Panc1 (cell line): ENCODE measurements around the gene RBFOX1. TPM values are rescaled to one million over a fixed set of nuclear protein-coding genes. Genes with fewer than 3 reads are reported as not detected.

ENCODE experiments used
- ATAC-seq: fragments of 200-7000 bp; cut with Tn5 transposase; 2 replicates; pipeline ENCODE4 v1.9.1; 2020; ENCODE audit warnings: mild to moderate bottlenecking, moderate library complexity
- BruUV-seq: library from RNA; stranded (reverse); fragments of 400-500 nt; replicated peaks from 2 replicates; lab custom pipeline; 2021; lab: Mats Ljungman, UMichigan
- CTCF ChIA-PET: fragments of 300-600 bp; sonication (Branson Sonifier 250); formaldehyde crosslinking; loops from one replicate; lab custom pipeline; 2022; ENCODE audit warnings: antibody characterized with exemption; lab: Charles Lee
- POLR2A ChIA-PET: fragments of 300-600 bp; sonication (Branson Sonifier 250); formaldehyde crosslinking; loops from one replicate; lab custom pipeline; 2022; ENCODE audit warnings: antibody characterized with exemption; lab: Charles Lee
- DNase-seq: peaks from one replicate; pipeline ENCODE4 v3.0.0-alpha.2; 2010; ENCODE audit warnings: low read depth, low spot score
- H3K27ac ChIP-seq: 2 replicates; pipeline ENCODE4 v1.5.1; 2011; ENCODE audit warnings: mild to moderate bottlenecking, low read length, inconsistent platforms
- H3K27me3 ChIP-seq: fragments of 200-500 bp; sonication (Bioruptor generic); 2 replicates; pipeline ENCODE4 v1.6.0; 2014; ENCODE audit warnings: low read length, inconsistent platforms; ENCODE audit not compliant: control insufficient read depth, insufficient read depth
- H3K36me3 ChIP-seq: fragments of 200-500 bp; sonication (Bioruptor generic); 2 replicates; pipeline ENCODE4 v1.5.1; 2014; ENCODE audit warnings: inconsistent platforms, mild to moderate bottlenecking, low read length, moderate library complexity; ENCODE audit not compliant: control insufficient read depth, insufficient read depth
- H3K4me1 ChIP-seq: 2 replicates; pipeline ENCODE4 v1.5.1; 2011; ENCODE audit warnings: inconsistent platforms, mild to moderate bottlenecking, low read length, moderate library complexity; ENCODE audit not compliant: control insufficient read depth, insufficient read depth
- H3K4me3 ChIP-seq, 2 experiments: 2 replicates each; pipeline ENCODE4 v1.5.1; 2011 to 2012; ENCODE audit warnings: low read depth in 2 of 2, low read length in 2 of 2, mild to moderate bottlenecking in 2 of 2, inconsistent platforms in 1 of 2, moderate library complexity in 1 of 2
- H3K9me3 ChIP-seq: fragments of 200-500 bp; sonication (Bioruptor generic); 2 replicates; pipeline ENCODE4 v1.5.1; 2014; ENCODE audit warnings: low read depth, mild to moderate bottlenecking, inconsistent platforms, low read length, moderate library complexity; ENCODE audit not compliant: control insufficient read depth, insufficient read depth
- CTCF ChIP-seq: fragments of 450-650 bp; IDR thresholded peaks from 2 replicates; pipeline ENCODE4 v1.5.1; 2017; ENCODE audit warnings: mild to moderate bottlenecking
- POLR2AphosphoS5 ChIP-seq: IDR thresholded peaks from 2 replicates; pipeline ENCODE4 v1.6.1; 2012; ENCODE audit warnings: mild to moderate bottlenecking, low read depth, low read length, moderate library complexity
- SIN3A ChIP-seq: IDR thresholded peaks from 2 replicates; pipeline ENCODE4 v1.6.1; 2012; ENCODE audit warnings: low read depth, mild to moderate bottlenecking, low read length, moderate library complexity, borderline replicate concordance; ENCODE audit not compliant: insufficient read depth
- TCF7L2 ChIP-seq: IDR thresholded peaks from 2 replicates; pipeline ENCODE4 v1.6.1; 2011; ENCODE audit warnings: mild to moderate bottlenecking, low read depth, low read length, inconsistent platforms
- in situ Hi-C: cut with HindIII; loops from 2 replicates; pipeline ENCODE4 v1.10.0; 2016; ENCODE audit warnings: low sequenced_read_pairs, low pct_unique_long_range_greater_than_20kb
- intact Hi-C: fragments of 100-400 bp; cut with micrococcal nuclease; formaldehyde crosslinking; loops from one replicate; pipeline ENCODE4 v1.10.0; 2022; ENCODE audit not compliant: unreplicated experiment
- total RNA-seq: library from RNA; stranded (reverse); gene quantifications from one replicate; pipeline ENCODE4 v1.2.1, GENCODE V29; 2021; ENCODE audit not compliant: unreplicated experiment
- TF ChIP-seq, protein P1 (sequence below), 2 experiments: IDR thresholded peaks; 2 replicates each; pipeline ENCODE4 v1.6.1; 2011 to 2012; ENCODE audit warnings: low read depth in 2 of 2, control low read depth in 1 of 2, low read length in 1 of 2, mild to moderate bottlenecking in 1 of 2, moderate library complexity in 1 of 2; ENCODE audit not compliant: insufficient read depth in 1 of 2

The RBFOX1 gene
- total RNA-seq, 1 experiment from 2014 or later: not detected

GRCh38 chr16:7555459-7555858, 222.8 kb downstream of the RBFOX1 start:
- no peak overlapping the region for H3K27ac ChIP-seq
- CTCF ChIA-PET: no interaction called here
- in situ Hi-C loops: no loop called here
- no peaks in the 10 kb centered on the region for H3K9me3 ChIP-seq
- no TSS peak for BruUV-seq
- TF ChIP-seq, protein P1, sequence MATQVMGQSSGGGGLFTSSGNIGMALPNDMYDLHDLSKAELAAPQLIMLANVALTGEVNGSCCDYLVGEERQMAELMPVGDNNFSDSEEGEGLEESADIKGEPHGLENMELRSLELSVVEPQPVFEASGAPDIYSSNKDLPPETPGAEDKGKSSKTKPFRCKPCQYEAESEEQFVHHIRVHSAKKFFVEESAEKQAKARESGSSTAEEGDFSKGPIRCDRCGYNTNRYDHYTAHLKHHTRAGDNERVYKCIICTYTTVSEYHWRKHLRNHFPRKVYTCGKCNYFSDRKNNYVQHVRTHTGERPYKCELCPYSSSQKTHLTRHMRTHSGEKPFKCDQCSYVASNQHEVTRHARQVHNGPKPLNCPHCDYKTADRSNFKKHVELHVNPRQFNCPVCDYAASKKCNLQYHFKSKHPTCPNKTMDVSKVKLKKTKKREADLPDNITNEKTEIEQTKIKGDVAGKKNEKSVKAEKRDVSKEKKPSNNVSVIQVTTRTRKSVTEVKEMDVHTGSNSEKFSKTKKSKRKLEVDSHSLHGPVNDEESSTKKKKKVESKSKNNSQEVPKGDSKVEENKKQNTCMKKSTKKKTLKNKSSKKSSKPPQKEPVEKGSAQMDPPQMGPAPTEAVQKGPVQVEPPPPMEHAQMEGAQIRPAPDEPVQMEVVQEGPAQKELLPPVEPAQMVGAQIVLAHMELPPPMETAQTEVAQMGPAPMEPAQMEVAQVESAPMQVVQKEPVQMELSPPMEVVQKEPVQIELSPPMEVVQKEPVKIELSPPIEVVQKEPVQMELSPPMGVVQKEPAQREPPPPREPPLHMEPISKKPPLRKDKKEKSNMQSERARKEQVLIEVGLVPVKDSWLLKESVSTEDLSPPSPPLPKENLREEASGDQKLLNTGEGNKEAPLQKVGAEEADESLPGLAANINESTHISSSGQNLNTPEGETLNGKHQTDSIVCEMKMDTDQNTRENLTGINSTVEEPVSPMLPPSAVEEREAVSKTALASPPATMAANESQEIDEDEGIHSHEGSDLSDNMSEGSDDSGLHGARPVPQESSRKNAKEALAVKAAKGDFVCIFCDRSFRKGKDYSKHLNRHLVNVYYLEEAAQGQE (IDR thresholded peaks at IDR 0.05; ENCODE audit: insufficient read depth in 1 of 2, low read depth in 2 of 2, low read length in 1 of 2): no peak
- TF ChIP-seq SIN3A (no peak), POLR2AphosphoS5 (no peak), TCF7L2 (no peak), CTCF (no peak)
- no peaks in the 10 kb centered on the region for H3K4me1 ChIP-seq
- ATAC-seq (no peak), DNase-seq (no peak)
- POLR2A ChIA-PET: no interaction called here
- H3K4me3 ChIP-seq: no peak overlapping the region
- intact Hi-C loops: no loop called here
- no peaks in the 10 kb centered on the region for H3K36me3 ChIP-seq
- H3K27me3 ChIP-seq: 0 out of 2 replicates have a peak, but pooled peaks cover 3% of the 10 kb centered on the region

DNA sequence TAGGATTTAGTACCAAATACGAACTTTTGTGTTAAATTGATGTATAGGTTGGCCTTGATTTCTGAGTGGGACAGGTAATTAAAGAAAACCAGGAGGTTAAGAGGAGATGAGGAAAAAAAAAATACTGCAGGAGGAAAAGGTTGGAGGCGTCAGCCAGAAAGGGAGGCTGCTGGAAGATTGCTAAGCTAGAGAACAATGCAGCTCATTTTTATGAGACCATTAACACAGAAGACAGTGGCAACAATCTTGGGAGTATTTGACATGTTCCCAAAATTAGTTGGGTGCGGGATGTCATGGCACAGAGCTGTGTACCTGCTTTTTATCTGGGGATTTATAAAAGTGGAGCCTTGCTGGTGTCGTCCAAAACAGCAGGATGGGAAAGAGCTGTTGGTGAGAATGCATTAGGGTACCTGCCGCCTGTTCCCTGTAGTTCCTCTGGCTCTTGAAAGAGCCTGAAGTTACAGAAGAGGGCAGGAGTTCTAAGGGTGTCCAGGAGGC, 229.3 kb downstream of the RBFOX1 start:
- Histone ChIP-seq H3K27me3 (no peaks in the 10 kb centered on the region), H3K4me3 (no peak overlapping the region), H3K36me3 (no peaks in the 10 kb centered on the region), H3K27ac (no peak overlapping the region), H3K4me1 (no peaks in the 10 kb centered on the region; the same call in 1 of the 2 replicates), H3K9me3 (no peaks in the 10 kb centered on the region)
- no peak for ATAC-seq
- intact Hi-C loops: no loop called here
- POLR2A ChIA-PET: no interaction called here
- TF ChIP-seq CTCF (no peak), POLR2AphosphoS5 (no peak), TCF7L2 (no peak)
- no peak for DNase-seq
- CTCF ChIA-PET: no interaction called here
- in situ Hi-C loops: no loop called here
- BruUV-seq: no TSS peak
